ENCODE measurements around the gene MYH4. TPM values are rescaled to one million over a fixed set of nuclear protein-coding genes. Genes with fewer than 3 reads are reported as not detected.

Gene MYH4
- total RNA-seq, 1 donor from 2014 or later: not detected

GRCh38 chr17:10512856-10513255 lies 43.5 kb upstream of the MYH4 start:
- Mint-ChIP-seq H3K27ac (ENCODE audit: unreplicated experiment) (no peak overlapping the region), H3K9me3 (no peaks in the 10 kb centered on the region), H3K36me3 (ENCODE audit: low read depth) (no peaks in the 10 kb centered on the region), H3K27me3 (ENCODE audit: low read depth) (peaks cover 5% of the 10 kb centered on the region), H3K4me3 (no peak overlapping the region), H3K4me1 (no peaks in the 10 kb centered on the region)
- no peak for TF ChIP-seq CTCF (conservative IDR thresholded peaks at IDR 0.05)
- no peak for DNase-seq (ENCODE audit: low read depth, low spot score)

GRCh38 chr17:10499950-10500349 lies 30.6 kb upstream of the MYH4 start:
- Mint-ChIP-seq H3K4me1 (no peaks in the 10 kb centered on the region), H3K36me3 (ENCODE audit: low read depth) (no peaks in the 10 kb centered on the region), H3K4me3 (no peak overlapping the region), H3K27ac (ENCODE audit: unreplicated experiment) (no peak overlapping the region), H3K27me3 (ENCODE audit: low read depth) (peaks cover 7% of the 10 kb centered on the region), H3K9me3 (peaks cover 4% of the 10 kb centered on the region)
- no peak for TF ChIP-seq CTCF (conservative IDR thresholded peaks at IDR 0.05)
- no peak for DNase-seq (ENCODE audit: low read depth, low spot score)

GRCh38 chr17:10492004-10492403 lies 22.6 kb upstream of the MYH4 start:
- Mint-ChIP-seq H3K36me3 (ENCODE audit: low read depth) (no peaks in the 10 kb centered on the region), H3K9me3 (peaks cover 16% of the 10 kb centered on the region), H3K27ac (ENCODE audit: unreplicated experiment) (no peak overlapping the region), H3K4me3 (no peak overlapping the region), H3K4me1 (no peaks in the 10 kb centered on the region), H3K27me3 (ENCODE audit: low read depth) (peaks cover 6% of the 10 kb centered on the region)
- TF ChIP-seq CTCF (conservative IDR thresholded peaks at IDR 0.05): no peak
- no peak for DNase-seq (ENCODE audit: low read depth, low spot score)

GRCh38 chr17:10482252-10482651 lies 12.9 kb upstream of the MYH4 start:
- H3K9me3 Mint-ChIP-seq: peaks cover 25% of the 10 kb centered on the region
- H3K36me3 Mint-ChIP-seq (ENCODE audit: low read depth): peaks cover 9% of the 10 kb centered on the region
- H3K4me3 Mint-ChIP-seq: no peak overlapping the region
- H3K4me1 Mint-ChIP-seq: no peaks in the 10 kb centered on the region
- no peak for DNase-seq (ENCODE audit: low read depth, low spot score)
- peaks cover 9% of the 10 kb centered on the region for H3K27me3 Mint-ChIP-seq (ENCODE audit: low read depth)
- H3K27ac Mint-ChIP-seq (ENCODE audit: unreplicated experiment): no peak overlapping the region
- TF ChIP-seq CTCF (conservative IDR thresholded peaks at IDR 0.05): no peak

- peaks cover 3% of the 10 kb centered on the region for H3K36me3 Mint-ChIP-seq (ENCODE audit: low read depth)
- peaks cover 17% of the 10 kb centered on the region for H3K27me3 Mint-ChIP-seq (ENCODE audit: low read depth)
- no peak overlapping the region for H3K4me3 Mint-ChIP-seq
- H3K9me3 Mint-ChIP-seq: peaks cover 4% of the 10 kb centered on the region
- H3K27ac Mint-ChIP-seq (ENCODE audit: unreplicated experiment): no peak overlapping the region
- TF ChIP-seq CTCF (conservative IDR thresholded peaks at IDR 0.05): no peak
- H3K4me1 Mint-ChIP-seq: no peaks in the 10 kb centered on the region
- no peak for DNase-seq (ENCODE audit: low read depth, low spot score)
Observed at GRCh38 chr17:10477701-10478100, 8.3 kb upstream of the MYH4 start.

- H3K4me1 Mint-ChIP-seq: no peaks in the 10 kb centered on the region
- TF ChIP-seq CTCF (conservative IDR thresholded peaks at IDR 0.05): no peak
- H3K27me3 Mint-ChIP-seq (ENCODE audit: low read depth): peaks cover 11% of the 10 kb centered on the region
- no peaks in the 10 kb centered on the region for H3K36me3 Mint-ChIP-seq (ENCODE audit: low read depth)
- no peak for DNase-seq (ENCODE audit: low read depth, low spot score)
- H3K9me3 Mint-ChIP-seq: no peaks in the 10 kb centered on the region
- no peak overlapping the region for H3K4me3 Mint-ChIP-seq
- H3K27ac Mint-ChIP-seq (ENCODE audit: unreplicated experiment): no peak overlapping the region
Observed at GRCh38 chr17:10474536-10474935, 5.2 kb upstream of the MYH4 start.

All from neural crest cell (in vitro differentiated cells).